MM.1S (cell line): ENCODE results near the gene PMPCA.

ENCODE experiments used
- EZH2 ChIP-seq: fragments of 300-600 bp; sonication (generic); optimal IDR thresholded peaks from 2 replicates; pipeline ENCODE3; 2017; ENCODE audit warnings: low read depth, mild to moderate bottlenecking, antibody characterized with exemption, low read length, mixed read lengths
- TF ChIP-seq, protein P1 (sequence below): fragments of 300-600 bp; sonication (generic); IDR thresholded peaks from 2 replicates; pipeline ENCODE4 v1.5.1; 2016; ENCODE audit warnings: antibody characterized with exemption, low read length, mixed read lengths

DNA sequence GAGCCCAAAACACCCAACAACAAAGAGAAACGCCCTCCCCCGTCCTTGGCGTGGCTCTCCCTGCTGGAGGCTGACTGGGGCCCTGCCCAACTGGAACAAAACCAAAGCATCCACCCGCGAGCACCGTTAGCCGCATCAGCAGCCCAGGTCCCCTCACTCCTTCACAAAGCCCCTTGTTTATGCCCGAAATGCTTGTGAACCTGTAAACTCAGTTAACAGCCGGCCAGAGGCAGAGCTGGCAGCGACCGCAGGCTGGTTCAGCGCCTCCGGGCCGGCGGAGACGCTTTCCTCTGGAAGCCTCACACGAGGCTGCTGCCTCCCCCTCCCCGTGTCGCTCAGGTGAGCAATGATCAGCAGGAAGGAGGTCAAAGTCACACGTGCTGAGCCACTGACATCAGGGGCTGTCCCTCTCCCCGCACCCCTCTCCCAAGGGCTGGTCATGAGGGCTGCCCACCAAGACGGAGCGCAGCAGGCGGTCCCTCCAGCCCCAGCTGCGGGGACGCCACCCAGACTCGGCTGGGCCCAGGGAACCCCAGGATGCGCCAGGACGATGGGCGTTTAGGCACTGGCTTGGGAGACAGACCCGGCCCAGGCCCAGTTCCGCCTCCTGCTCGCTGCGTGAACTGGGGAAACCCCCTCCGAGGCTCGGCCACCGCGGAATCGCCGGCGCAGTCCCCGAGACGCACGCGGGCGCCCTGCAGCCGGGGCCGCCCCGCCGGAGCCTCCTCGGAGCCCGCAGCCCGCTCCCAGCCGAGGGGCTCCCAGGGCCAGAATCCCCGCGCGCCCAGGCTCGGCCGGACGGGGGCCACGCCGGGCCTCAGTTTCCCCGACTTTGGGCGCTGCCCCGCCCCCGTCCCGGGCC is 11.1 kb upstream of the PMPCA start:
- TF ChIP-seq, protein P1, sequence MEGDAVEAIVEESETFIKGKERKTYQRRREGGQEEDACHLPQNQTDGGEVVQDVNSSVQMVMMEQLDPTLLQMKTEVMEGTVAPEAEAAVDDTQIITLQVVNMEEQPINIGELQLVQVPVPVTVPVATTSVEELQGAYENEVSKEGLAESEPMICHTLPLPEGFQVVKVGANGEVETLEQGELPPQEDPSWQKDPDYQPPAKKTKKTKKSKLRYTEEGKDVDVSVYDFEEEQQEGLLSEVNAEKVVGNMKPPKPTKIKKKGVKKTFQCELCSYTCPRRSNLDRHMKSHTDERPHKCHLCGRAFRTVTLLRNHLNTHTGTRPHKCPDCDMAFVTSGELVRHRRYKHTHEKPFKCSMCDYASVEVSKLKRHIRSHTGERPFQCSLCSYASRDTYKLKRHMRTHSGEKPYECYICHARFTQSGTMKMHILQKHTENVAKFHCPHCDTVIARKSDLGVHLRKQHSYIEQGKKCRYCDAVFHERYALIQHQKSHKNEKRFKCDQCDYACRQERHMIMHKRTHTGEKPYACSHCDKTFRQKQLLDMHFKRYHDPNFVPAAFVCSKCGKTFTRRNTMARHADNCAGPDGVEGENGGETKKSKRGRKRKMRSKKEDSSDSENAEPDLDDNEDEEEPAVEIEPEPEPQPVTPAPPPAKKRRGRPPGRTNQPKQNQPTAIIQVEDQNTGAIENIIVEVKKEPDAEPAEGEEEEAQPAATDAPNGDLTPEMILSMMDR = no peak
- no peak for TF ChIP-seq EZH2
